OCI-LY3 (cell line): ENCODE results near the gene RPLP2.

Experiments used
- H2AFZ ChIP-seq: fragments of 200-600, 300-600 bp; shearing (Covaris generic); 2 replicates; pipeline ENCODE4 v1.6.0; 2014; ENCODE audit warnings: antibody characterized with exemption, low read depth, low read length
- H3K27ac ChIP-seq: fragments of 200-600, 300-600 bp; sonication (generic); 2 replicates; pipeline ENCODE4 v1.5.1; 2014; ENCODE audit warnings: mild to moderate bottlenecking, low read length, moderate library complexity, mixed read lengths
- H3K27me3 ChIP-seq: fragments of 200-600, 300-600 bp; sonication (generic); 2 replicates; pipeline ENCODE4 v1.6.1; 2014; ENCODE audit warnings: low read depth, low read length, mixed read lengths
- H3K36me3 ChIP-seq: fragments of 200-600, 300-600 bp; sonication (generic); replicated peaks from 2 replicates; pipeline ENCODE3; 2014; ENCODE audit warnings: low read depth, low read length, mixed read lengths
- H3K4me1 ChIP-seq: fragments of 300-600, 200-600 bp; sonication (generic); 2 replicates; pipeline ENCODE4 v1.6.1; 2014; ENCODE audit warnings: low read length, mixed read lengths
- H3K4me2 ChIP-seq: fragments of 200-600, 300-600 bp; sonication (generic); 2 replicates; pipeline ENCODE4 v1.6.1; 2014; ENCODE audit warnings: low read length, mixed read lengths
- H3K4me3 ChIP-seq: fragments of 300-600, 200-600 bp; sonication (generic); 2 replicates; pipeline ENCODE4 v1.5.1; 2014; ENCODE audit warnings: antibody characterized with exemption, mild to moderate bottlenecking, low read length, moderate library complexity
- H3K79me2 ChIP-seq: fragments of 300-600, 200-600 bp; shearing (Covaris generic); 2 replicates; pipeline ENCODE4 v1.6.1; 2014; ENCODE audit warnings: mild to moderate bottlenecking, low read length, mixed read lengths
- H3K9ac ChIP-seq: fragments of 300-600, 200-600 bp; shearing (Covaris generic); 2 replicates; pipeline ENCODE4 v1.6.0; 2014; ENCODE audit warnings: mild to moderate bottlenecking, low read length, moderate library complexity
- H3K9me3 ChIP-seq: fragments of 200-600, 300-600 bp; shearing (Covaris generic); 2 replicates; pipeline ENCODE4 v1.6.1; 2014; ENCODE audit warnings: low read length, mixed read lengths; ENCODE audit not compliant: insufficient read depth
- H4K20me1 ChIP-seq: fragments of 200-600, 300-600 bp; sonication (generic); 2 replicates; pipeline ENCODE4 v1.6.1; 2016; ENCODE audit warnings: low read length, mixed read lengths; ENCODE audit not compliant: insufficient read depth
- CTCF ChIP-seq: fragments of 200-600, 300-600 bp; sonication (generic); IDR thresholded peaks from 2 replicates; pipeline ENCODE4 v1.5.1; 2014; ENCODE audit warnings: antibody characterized with exemption, low read length, low read depth
- EZH2phosphoT487 ChIP-seq: fragments of 200-600 bp; shearing (Covaris generic); IDR thresholded peaks from 2 replicates; pipeline ENCODE4 v1.6.1; 2018; ENCODE audit warnings: antibody characterized with exemption, mixed run types, low read depth

RPLP2 gene

GRCh38 chr11:774873-775592 lies 34.7 kb upstream of the RPLP2 start:
- Histone ChIP-seq H3K4me1 (peaks cover 13% of the 10 kb centered on the region), H3K27ac (no peak overlapping the region), H3K36me3 (peaks cover 30% of the 10 kb centered on the region), H4K20me1 (peaks cover 31% of the 10 kb centered on the region), H3K4me2 (peak overlapping the region; percentile 97), H3K9me3 (no peaks in the 10 kb centered on the region), H2AFZ (no peak overlapping the region), H3K9ac (no peak overlapping the region), H3K79me2 (peaks cover 79% of the 10 kb centered on the region), H3K27me3 (no peaks in the 10 kb centered on the region), H3K4me3 (no peak overlapping the region)
- no peak for TF ChIP-seq EZH2phosphoT487
- TF ChIP-seq CTCF: no peak

GRCh38 chr11:776263-776560 lies 33.6 kb upstream of the RPLP2 start:
- Histone ChIP-seq H3K9me3 (no peaks in the 10 kb centered on the region), H2AFZ (no peak overlapping the region), H3K9ac (peak overlapping the region; percentile 83), H3K4me3 (peak overlapping the region; percentile 98), H3K36me3 (peaks cover 18% of the 10 kb centered on the region), H4K20me1 (peaks cover 31% of the 10 kb centered on the region), H3K27ac (peak overlapping the region; percentile 47), H3K27me3 (no peaks in the 10 kb centered on the region), H3K4me1 (peaks cover 13% of the 10 kb centered on the region), H3K4me2 (peak overlapping the region; percentile 97), H3K79me2 (peaks cover 71% of the 10 kb centered on the region)
- no peak for TF ChIP-seq CTCF
- TF ChIP-seq EZH2phosphoT487: no peak

- H4K20me1 ChIP-seq: peaks cover 31% of the 10 kb centered on the region
- no peak overlapping the region for H2AFZ ChIP-seq
Measured at GRCh38 chr11:776561-777287, 33.0 kb upstream of the RPLP2 start.

More at GRCh38 chr11:776561-777287, 33.0 kb upstream of the RPLP2 start:
- peak overlapping the region; percentile 98 for H3K4me3 ChIP-seq
- H3K4me1 ChIP-seq: peaks cover 13% of the 10 kb centered on the region
- peak overlapping the region; percentile 83 for H3K9ac ChIP-seq
- H3K9me3 ChIP-seq: no peaks in the 10 kb centered on the region
- H3K4me2 ChIP-seq: peak overlapping the region; percentile 97
- H3K36me3 ChIP-seq: peaks cover 13% of the 10 kb centered on the region
- H3K79me2 ChIP-seq: peaks cover 66% of the 10 kb centered on the region
- H3K27ac ChIP-seq: peak overlapping the region; percentile 47
- no peaks in the 10 kb centered on the region for H3K27me3 ChIP-seq
- TF ChIP-seq EZH2phosphoT487: no peak
- TF ChIP-seq CTCF: no peak
